GM18909 (cell line): ENCODE results near the gene MPP2.

Experiments used
- ATAC-seq: cut with Tn5 transposase; IDR thresholded peaks from one replicate; pipeline ENCODE4 v1.9.1; 2021; ENCODE audit warnings: mild to moderate bottlenecking; ENCODE audit not compliant: unreplicated experiment, poor library complexity

MPP2 gene

DNA sequence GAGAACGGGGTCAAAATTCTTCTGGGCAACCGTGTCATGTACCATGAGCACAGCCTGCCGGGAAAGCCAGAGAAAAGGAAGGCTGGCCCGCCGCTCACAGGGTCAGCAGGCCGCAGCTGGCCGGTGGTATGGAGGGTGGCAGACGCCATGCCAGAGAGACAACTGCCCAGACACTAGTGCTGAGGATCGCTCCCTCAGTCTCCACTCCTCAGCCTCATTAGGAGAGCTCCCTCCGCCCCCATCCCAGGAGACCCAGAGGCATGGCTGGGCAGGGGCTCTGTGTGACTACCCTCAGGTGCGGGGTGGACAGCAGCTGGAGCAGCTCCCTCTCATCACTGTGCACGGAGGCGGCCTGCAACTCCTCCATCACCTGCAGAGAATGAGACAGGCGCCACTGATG, 77.6 kb downstream of the MPP2 start:
- ATAC-seq = no peak

DNA sequence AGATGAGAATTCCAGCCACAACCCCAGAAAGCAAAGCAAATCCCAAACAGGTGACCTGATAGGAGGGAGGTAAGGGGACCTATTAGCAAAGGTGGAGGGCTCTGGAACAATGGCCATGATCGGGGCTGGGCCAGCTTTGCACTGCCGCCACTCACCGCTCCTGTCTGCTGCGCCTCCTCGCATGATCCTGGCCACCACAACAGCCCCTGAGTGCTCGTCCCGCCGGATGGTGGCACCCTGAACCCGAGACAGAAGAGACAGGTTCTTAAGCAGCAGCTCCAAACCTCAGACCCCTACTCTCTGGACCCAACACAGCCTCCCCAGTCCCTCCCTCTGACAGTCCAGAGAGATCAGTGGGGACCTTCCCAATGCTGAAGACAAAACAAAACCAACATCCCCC, 79.7 kb downstream of the MPP2 start:
- no peak for ATAC-seq

DNA sequence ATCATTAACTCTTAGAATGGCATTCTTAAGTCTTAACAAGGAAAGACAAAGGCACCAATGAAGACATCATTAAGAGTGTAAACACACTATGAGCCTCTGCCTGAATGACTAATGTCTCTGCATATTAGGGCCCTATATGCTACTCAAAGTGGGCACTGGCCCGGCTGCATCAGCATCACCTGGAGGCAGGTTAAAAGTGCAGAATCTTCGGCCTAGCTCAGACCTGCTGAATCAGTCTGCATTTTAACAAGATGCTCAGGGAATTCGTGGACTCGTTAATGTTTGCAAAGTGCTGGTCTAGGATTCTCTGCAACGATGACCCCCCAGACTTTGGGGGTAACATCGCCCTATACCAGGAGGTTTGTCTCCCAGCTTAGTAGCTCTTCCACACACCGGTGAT, 81.1 kb downstream of the MPP2 start:
- no peak for ATAC-seq

DNA sequence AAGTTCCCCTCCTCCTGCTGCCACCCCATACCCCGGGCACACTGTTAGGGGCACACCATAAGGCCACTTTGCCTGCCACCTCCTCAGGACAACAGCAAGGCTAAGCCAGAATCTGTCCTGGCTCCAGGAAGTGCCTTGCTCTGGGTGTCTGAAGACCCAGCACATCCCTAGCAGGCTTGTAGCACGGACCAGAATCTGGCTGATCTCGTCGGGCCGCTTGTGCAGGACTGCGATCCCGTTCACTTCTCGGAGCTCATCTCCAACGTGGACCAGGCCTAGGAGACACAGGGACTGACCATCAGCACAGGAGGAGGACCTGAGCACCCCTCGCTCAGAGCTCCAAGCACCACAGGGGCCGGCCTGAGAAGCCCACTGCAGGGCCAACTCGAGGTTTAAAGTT, 81.8 kb downstream of the MPP2 start:
- ATAC-seq = no peak
